GM12875 (cell line): ENCODE measurements around the gene MCOLN3.

ENCODE experiments used
- H3K4me3 ChIP-seq: one replicate; pipeline ENCODE4 v1.5.1; 2011; ENCODE audit warnings: low read depth, low read length, control low read depth
- TF ChIP-seq, protein P1 (sequence below): IDR thresholded peaks from 2 replicates; pipeline ENCODE4 v1.5.1; 2011; ENCODE audit warnings: low read depth, mild to moderate bottlenecking, control low read depth, inconsistent platforms, low read length, moderate library complexity, borderline replicate concordance; ENCODE audit not compliant: insufficient read depth

The MCOLN3 gene

DNA sequence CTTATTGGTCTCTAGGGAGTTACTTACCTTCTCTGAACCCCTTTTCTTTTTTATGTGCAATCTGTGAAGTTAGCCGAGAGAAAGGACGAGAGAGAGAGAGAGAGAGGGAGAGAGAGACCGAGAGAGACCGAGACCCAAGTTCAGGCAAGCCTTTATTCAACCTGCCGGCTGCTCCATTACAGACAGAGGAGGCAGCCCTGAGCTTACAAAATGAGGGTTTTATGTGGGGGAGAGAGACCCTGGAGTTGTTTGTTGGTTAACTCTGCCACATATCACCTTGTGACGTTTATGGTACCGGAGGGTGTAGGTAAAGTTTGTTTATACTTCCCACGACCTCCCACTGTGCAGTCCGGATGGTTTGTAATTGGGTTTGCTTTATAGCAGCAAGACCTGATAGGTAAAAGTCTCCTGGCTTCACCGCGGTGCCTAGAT, 1.5 kb upstream of the MCOLN3 start:
- H3K4me3 ChIP-seq = no peak overlapping the region
- TF ChIP-seq, protein P1, sequence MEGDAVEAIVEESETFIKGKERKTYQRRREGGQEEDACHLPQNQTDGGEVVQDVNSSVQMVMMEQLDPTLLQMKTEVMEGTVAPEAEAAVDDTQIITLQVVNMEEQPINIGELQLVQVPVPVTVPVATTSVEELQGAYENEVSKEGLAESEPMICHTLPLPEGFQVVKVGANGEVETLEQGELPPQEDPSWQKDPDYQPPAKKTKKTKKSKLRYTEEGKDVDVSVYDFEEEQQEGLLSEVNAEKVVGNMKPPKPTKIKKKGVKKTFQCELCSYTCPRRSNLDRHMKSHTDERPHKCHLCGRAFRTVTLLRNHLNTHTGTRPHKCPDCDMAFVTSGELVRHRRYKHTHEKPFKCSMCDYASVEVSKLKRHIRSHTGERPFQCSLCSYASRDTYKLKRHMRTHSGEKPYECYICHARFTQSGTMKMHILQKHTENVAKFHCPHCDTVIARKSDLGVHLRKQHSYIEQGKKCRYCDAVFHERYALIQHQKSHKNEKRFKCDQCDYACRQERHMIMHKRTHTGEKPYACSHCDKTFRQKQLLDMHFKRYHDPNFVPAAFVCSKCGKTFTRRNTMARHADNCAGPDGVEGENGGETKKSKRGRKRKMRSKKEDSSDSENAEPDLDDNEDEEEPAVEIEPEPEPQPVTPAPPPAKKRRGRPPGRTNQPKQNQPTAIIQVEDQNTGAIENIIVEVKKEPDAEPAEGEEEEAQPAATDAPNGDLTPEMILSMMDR = no peak

DNA sequence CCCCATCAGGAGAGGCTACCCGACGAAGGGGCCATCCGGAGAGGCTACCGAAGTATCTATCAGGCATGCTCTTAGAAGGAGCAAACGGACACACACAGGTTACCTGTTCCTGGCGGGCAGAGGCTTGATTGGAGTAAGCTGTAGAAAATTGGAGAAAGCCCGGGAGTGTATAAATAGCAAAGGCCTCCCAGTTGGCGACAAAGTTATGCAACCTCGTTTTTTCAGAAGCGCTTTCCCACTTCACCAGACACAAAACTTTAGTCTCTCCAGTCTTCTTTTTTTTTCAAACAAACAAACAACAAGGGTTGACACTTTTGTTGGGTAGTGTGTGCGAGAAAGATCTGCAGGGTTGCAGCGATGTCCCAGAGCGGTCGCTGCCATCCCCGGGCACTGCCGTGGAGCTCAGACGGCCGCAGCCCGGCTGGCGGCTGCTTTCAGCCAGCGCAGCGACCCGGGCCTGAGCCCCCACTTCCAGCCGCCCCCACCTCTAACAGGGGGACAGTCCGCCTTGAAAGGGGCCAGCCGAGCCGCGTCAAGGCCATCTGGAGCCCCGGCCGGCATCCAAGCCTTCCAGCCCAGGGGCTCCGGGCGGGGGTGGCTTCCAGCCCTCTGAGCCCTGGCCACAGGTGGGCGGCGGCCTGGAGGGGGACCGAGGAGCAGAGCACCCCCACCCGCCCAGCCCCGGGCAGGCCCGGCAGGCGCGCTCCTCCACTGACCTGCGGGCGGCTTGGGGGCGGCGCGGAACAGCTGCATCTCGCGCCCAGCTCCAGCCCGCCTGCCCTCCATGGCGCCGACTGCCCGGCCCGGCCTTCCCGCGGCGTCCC, 616 bp downstream of the MCOLN3 start:
- TF ChIP-seq, protein P1 = no peak
- peak overlapping the region; percentile 70 for H3K4me3 ChIP-seq

DNA sequence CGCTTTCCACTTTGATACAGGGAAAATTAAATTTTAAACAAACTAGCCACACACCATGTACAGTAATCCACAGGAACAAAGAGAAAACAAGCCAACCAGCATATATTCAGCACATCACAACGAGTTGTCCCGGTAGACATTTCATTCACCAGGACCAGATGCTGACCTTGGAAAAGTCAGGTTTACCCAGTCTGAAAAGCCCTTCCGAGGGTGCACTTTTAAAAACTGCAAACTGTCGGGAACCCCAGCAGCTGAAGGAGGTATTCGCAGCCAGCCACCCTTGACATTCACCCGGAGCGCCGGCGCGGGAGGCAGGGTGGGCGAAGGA, 1.2 kb downstream of the MCOLN3 start:
- H3K4me3 ChIP-seq = no peak overlapping the region
- TF ChIP-seq, protein P1 = no peak

DNA sequence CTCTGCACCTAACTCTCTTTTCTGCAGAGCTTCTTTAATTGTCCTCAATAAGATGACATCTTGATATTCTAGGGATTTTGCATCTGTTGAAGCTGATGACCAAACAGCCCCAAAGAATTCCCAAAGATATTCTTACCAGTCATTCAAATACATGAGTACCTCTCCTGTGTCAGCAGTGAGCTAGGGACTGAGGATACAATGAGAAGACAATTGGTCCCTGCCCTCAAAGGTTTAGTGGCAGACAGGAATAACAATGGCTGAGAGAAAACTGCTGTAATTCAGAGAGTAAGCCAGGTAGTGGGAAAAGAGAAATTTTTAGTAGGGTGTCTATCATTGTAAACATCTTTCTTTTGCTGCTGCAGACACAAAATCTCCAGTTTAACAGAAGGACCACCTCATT, 5.9 kb downstream of the MCOLN3 start:
- H3K4me3 ChIP-seq = no peak overlapping the region
- TF ChIP-seq, protein P1 = no peak

DNA sequence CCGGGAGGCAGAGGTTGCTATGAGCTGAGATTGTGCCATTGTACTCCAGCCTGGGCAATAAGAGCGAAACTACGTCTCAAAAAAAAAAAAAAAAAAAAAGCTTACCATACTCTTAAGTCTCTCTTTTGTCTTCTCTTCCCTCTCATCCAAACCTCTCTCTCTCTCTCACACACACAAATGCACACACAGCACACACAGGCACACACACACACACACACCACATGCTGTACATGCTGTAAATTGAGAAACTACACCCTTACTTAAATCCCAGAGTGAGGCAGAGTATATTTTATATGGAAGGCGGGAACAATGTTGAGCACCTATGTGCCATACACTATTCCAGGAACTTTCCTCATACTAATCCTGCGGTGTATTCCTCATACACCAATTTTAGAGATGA, 6.5 kb downstream of the MCOLN3 start:
- TF ChIP-seq, protein P1 = no peak
- no peak overlapping the region for H3K4me3 ChIP-seq

DNA sequence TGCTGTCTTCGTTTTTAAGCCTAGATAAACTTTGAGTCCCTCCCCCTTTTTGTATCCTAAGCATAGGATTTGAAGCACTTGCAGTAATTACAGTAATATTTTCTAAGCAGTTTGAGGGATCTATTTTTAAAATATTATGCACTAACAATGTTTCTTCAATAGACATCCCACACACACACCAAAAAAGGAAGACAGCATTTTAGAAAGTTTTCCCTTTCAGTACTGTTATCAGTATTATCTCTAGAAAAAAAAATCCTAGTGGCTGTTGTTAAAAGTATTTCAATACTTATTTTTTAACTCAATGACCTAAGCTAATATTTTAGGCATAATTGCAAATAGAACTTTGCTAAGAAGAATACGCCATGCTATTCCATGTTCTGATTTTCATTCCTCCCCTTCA, 15.1 kb downstream of the MCOLN3 start:
- no peak overlapping the region for H3K4me3 ChIP-seq
- TF ChIP-seq, protein P1 = no peak

DNA sequence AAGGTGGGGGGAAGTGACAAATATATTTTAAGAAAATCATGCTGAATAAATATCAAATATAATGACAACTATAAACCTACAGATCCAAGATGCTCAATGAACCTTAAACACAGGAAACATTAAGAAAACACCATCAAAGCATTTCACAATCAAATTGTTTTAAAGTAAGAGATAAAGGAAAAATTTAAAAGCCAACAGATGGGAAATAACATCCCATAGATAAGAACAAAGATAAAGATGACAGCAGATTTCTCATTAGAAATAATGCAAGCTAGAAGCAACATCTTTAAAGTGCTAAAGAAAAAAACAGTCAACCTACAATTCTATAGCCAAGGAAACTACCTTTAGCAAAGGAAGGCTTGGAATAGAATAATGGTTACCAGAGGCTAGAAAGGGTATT, 17.8 kb downstream of the MCOLN3 start:
- no peak overlapping the region for H3K4me3 ChIP-seq
- TF ChIP-seq, protein P1 = no peak
